Ectodermal cell (in vitro differentiated cells): ENCODE measurements around the gene SCN3A.

Experiments used
- H3K27ac ChIP-seq: 2 replicates; pipeline ENCODE4 v1.7.0; 2013; ENCODE audit warnings: mild to moderate bottlenecking, low read depth, low read length; ENCODE audit not compliant: insufficient read depth, poor library complexity, severe bottlenecking
- H3K27me3 ChIP-seq: 2 replicates; pipeline ENCODE4 v1.7.0; 2013; ENCODE audit warnings: mild to moderate bottlenecking, low read length; ENCODE audit not compliant: insufficient read depth, control insufficient read depth, poor library complexity, severe bottlenecking
- H3K36me3 ChIP-seq: one replicate; pipeline ENCODE4 v1.7.0; 2013; ENCODE audit warnings: low read length; ENCODE audit not compliant: control insufficient read depth, insufficient read depth
- H3K4me1 ChIP-seq: one replicate; pipeline ENCODE4 v1.7.0; 2013; ENCODE audit warnings: low read length; ENCODE audit not compliant: control insufficient read depth, insufficient read depth
- H3K4me3 ChIP-seq: 2 replicates; pipeline ENCODE4 v1.7.0; 2013; ENCODE audit warnings: low read depth, low read length, control low read depth; ENCODE audit not compliant: insufficient read depth
- H3K9me3 ChIP-seq: 2 replicates; pipeline ENCODE4 v1.7.0; 2013; ENCODE audit warnings: mild to moderate bottlenecking, low read length, moderate library complexity; ENCODE audit not compliant: control insufficient read depth
- WGBS, 2 experiments: methylation state at CpG; one replicate each; pipeline ENCODE4 v1.1.7; 2013; ENCODE audit warnings: missing lambda C conversion rate in 2 of 2; 5-methylcytosine and 5-hydroxymethylcytosine counted together

SCN3A gene

DNA sequence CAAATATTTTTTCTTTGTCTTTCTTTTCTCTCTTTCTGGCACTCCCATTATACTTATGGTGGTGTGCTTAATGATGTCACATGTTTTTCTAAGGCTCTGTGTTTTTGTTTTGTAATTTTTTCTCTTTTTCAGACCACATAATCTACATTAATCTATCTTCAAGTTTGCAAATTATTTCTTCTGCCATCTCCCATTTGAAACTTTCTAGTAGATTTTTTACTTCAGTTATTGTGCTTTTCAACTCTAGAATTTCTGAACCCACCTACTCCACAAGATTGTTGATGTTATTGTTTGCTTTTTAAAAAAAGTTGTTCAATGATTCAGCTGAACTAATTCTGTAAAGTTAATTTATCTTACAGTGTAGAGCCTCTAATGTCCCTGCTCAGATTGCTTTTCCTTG is 121.4 kb downstream of the SCN3A start:
- no peak overlapping the region for H3K4me3 ChIP-seq

GRCh38 chr2:165081276-165081675 is 122.6 kb downstream of the SCN3A start:
- no peak overlapping the region for H3K27ac ChIP-seq

More for the DNA sequence above, 121.4 kb downstream of the SCN3A start:
- Histone ChIP-seq H3K27me3 (no peaks in the 10 kb centered on the region), H3K9me3 (no peaks in the 10 kb centered on the region), H3K27ac (no peak overlapping the region), H3K4me1 (no peaks in the 10 kb centered on the region), H3K36me3 (no peaks in the 10 kb centered on the region)

DNA sequence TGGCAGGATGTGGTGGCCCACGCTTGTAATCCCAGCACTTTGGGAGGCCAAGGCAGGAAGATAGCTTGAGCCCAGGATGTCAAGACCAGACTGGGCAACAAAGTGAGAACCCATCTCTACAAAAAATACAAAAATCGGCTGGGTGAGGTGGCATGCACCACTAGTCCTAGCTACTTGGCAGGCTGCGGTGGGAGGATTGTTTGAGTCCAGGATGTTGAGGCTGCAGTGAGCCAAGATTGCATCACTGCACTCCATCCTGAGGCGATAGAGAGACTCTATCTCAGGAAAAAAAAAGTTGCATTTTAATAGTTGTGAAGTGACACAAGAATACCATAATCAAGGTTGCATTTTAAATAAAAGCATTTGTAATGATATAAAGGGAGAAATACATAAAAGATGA is 124.4 kb downstream of the SCN3A start:
- H3K27ac ChIP-seq, result no peak overlapping the region
- no peak overlapping the region for H3K4me3 ChIP-seq
- H3K9me3 ChIP-seq, result no peaks in the 10 kb centered on the region
- WGBS, 2 experiments, result 93 to 94% methylated on average over 4 of the region's 4 CpGs
- no peaks in the 10 kb centered on the region for H3K4me1 ChIP-seq
- peaks cover 3% of the 10 kb centered on the region for H3K36me3 ChIP-seq
- H3K27me3 ChIP-seq, result no peaks in the 10 kb centered on the region

More at GRCh38 chr2:165081276-165081675, 122.6 kb downstream of the SCN3A start:
- no peaks in the 10 kb centered on the region for H3K9me3 ChIP-seq
- no peaks in the 10 kb centered on the region for H3K36me3 ChIP-seq
- H3K27me3 ChIP-seq, result no peaks in the 10 kb centered on the region
- H3K4me3 ChIP-seq, result no peak overlapping the region
- H3K4me1 ChIP-seq, result no peaks in the 10 kb centered on the region

- peaks cover 3% of the 10 kb centered on the region for H3K36me3 ChIP-seq
- no peaks in the 10 kb centered on the region for H3K4me1 ChIP-seq
- H3K9me3 ChIP-seq, result no peaks in the 10 kb centered on the region
- H3K27me3 ChIP-seq, result no peaks in the 10 kb centered on the region
- no peak overlapping the region for H3K4me3 ChIP-seq
- no peak overlapping the region for H3K27ac ChIP-seq
These were observed 124.9 kb downstream of the SCN3A start for GRCh38 chr2:165078913-165079312.

DNA sequence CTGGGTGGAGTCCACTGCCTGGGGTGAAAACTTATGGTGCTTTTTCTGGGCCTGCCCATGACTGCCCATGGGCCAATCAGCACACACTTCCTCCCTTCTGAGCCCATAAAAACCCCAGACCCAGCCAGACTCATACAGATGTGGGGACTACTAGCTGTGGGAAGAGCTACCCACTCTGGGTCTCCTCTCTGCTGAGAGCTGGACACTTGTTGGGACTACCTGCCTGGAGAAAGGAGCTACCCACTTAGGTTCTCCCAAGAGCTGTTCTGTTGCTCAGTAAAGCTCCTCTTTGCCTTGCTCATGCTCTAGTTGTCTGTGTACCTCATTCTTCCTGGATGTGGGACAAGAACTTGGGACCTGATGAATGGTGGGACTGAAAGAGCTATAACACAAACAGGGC is 129.0 kb downstream of the SCN3A start:
- Histone ChIP-seq H3K4me1 (no peaks in the 10 kb centered on the region), H3K27me3 (no peaks in the 10 kb centered on the region), H3K4me3 (no peak overlapping the region), H3K9me3 (no peaks in the 10 kb centered on the region), H3K36me3 (peaks cover 3% of the 10 kb centered on the region), H3K27ac (no peak overlapping the region)

- Histone ChIP-seq H3K27me3 (no peaks in the 10 kb centered on the region), H3K4me3 (no peak overlapping the region), H3K27ac (no peak overlapping the region), H3K36me3 (peaks cover 3% of the 10 kb centered on the region), H3K4me1 (peaks cover 3% of the 10 kb centered on the region), H3K9me3 (no peaks in the 10 kb centered on the region)
- 86 to 87% methylated on average over 3 of the region's 3 CpGs for WGBS, 2 experiments
These were observed 129.5 kb downstream of the SCN3A start for GRCh38 chr2:165074323-165074722.

DNA sequence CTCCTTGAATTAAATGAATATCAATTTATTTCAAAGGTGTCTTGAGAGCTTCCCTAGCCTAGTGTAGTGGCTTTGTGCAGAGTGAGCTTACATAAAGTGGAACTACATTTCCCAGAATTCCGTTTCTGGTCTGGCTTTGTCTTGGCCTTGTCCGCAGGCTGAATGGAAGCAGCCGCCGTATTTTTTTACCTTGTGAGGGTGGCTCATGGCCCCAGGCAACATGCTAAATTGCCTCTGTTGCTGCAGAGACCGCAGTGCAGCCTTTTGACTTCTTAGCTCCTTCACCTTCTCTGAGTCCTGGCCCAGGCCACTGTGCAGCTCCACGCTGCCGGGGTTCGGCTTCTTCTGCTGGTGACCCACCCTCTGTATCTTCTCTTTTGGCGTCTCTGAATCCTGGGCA is 133.8 kb downstream of the SCN3A start:
- 71 to 76% methylated on average over 9 of the region's 9 CpGs for WGBS, 2 experiments

GRCh38 chr2:165069151-165069550 is 134.7 kb downstream of the SCN3A start:
- no peak overlapping the region for H3K4me3 ChIP-seq
- 88 to 100% methylated on average over 1 of the region's 1 CpG for WGBS, 2 experiments
- no peaks in the 10 kb centered on the region for H3K36me3 ChIP-seq
- H3K27ac ChIP-seq, result no peak overlapping the region
- H3K9me3 ChIP-seq, result no peaks in the 10 kb centered on the region
- peaks cover 17% of the 10 kb centered on the region for H3K4me1 ChIP-seq
- no peaks in the 10 kb centered on the region for H3K27me3 ChIP-seq

More for the DNA sequence above, 133.8 kb downstream of the SCN3A start:
- Histone ChIP-seq H3K36me3 (peaks cover 3% of the 10 kb centered on the region), H3K4me3 (no peak overlapping the region), H3K4me1 (peaks cover 17% of the 10 kb centered on the region), H3K27me3 (no peaks in the 10 kb centered on the region), H3K27ac (no peak overlapping the region), H3K9me3 (no peaks in the 10 kb centered on the region)

DNA sequence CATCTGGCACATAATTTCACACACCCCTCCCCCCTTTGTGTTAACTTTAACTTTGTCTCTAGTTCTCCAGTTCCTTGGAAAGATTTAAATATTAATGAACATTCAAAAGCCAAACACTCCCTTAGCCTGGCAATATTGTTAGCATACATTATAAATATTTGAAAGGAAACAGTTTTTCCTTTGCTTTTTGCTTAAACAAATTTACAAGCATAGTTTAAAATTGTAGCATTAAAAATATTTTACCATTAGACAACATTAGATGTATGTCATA is 135.4 kb downstream of the SCN3A start:
- Histone ChIP-seq H3K4me3 (no peak overlapping the region), H3K4me1 (peaks cover 17% of the 10 kb centered on the region), H3K27ac (peak overlapping the region; percentile 89), H3K36me3 (no peaks in the 10 kb centered on the region), H3K27me3 (no peaks in the 10 kb centered on the region), H3K9me3 (no peaks in the 10 kb centered on the region)

- H3K27ac ChIP-seq, result peak overlapping the region; percentile 89
- H3K9me3 ChIP-seq, result no peaks in the 10 kb centered on the region
- H3K4me3 ChIP-seq, result no peak overlapping the region
- 2 to 4% methylated on average over 11 to 12 of the region's 12 CpGs for WGBS, 2 experiments
- no peaks in the 10 kb centered on the region for H3K27me3 ChIP-seq
- H3K4me1 ChIP-seq, result peaks cover 17% of the 10 kb centered on the region
- H3K36me3 ChIP-seq, result no peaks in the 10 kb centered on the region
These were observed 136.0 kb downstream of the SCN3A start for GRCh38 chr2:165067643-165068486.

DNA sequence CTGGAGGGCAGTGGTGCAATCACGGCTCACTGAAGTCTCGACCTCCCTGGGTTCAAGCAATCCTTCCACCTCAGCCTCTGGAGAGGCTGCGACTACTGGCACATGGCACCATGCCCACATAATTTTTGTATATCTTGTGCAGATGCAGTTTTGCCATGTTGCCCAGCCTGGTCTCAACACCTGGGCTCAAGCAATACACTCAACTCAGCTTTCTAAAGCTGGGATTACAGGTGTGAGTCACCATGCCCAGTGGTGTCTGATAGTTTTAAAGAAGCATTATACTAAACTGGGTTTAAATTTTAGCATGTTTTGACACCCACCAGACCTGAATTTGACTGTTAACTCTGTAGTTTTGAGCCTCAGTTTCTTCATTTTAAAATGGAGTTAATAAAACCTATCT is 139.1 kb downstream of the SCN3A start:
- H3K4me3 ChIP-seq, result no peak overlapping the region
- peaks cover 17% of the 10 kb centered on the region for H3K4me1 ChIP-seq
- H3K36me3 ChIP-seq, result no peaks in the 10 kb centered on the region
- no peaks in the 10 kb centered on the region for H3K9me3 ChIP-seq
- no peaks in the 10 kb centered on the region for H3K27me3 ChIP-seq
- H3K27ac ChIP-seq, result no peak overlapping the region
- 91 to 95% methylated on average over 3 of the region's 3 CpGs for WGBS, 2 experiments
